HG03521 (cell line): ENCODE results near the gene TK1.

Experiments used
- ATAC-seq: cut with Tn5 transposase; IDR thresholded peaks from one replicate; pipeline ENCODE4 v1.9.1; 2021; ENCODE audit warnings: mild to moderate bottlenecking, moderate library complexity; ENCODE audit not compliant: unreplicated experiment

Gene TK1

GRCh38 chr17:78135858-78136500 lies 50.9 kb downstream of the TK1 start:
- ATAC-seq, result no peak

DNA sequence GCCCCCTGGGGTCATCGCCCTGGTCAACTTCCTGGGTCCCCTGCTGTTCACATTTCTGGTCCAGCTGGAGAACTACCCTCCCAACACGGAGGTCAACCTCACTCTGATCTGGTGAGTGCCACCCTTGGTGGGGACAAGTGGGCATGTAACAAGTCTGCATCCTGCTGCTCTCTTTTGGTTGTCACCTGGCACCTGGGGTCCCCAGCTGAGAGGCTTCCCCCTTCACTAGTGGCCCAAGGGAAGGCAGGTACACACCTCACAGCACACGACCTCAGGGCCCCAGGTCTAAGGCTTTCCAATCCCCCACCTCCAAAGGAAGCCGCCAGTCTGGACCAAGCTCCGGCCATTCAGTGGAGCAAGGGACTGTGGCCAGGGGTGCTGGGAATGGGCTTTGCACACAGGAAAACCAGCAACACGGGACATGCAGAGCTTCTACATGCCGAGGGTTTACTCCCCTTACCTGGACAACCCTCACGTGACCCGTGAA lies 51.9 kb downstream of the TK1 start:
- no peak for ATAC-seq

DNA sequence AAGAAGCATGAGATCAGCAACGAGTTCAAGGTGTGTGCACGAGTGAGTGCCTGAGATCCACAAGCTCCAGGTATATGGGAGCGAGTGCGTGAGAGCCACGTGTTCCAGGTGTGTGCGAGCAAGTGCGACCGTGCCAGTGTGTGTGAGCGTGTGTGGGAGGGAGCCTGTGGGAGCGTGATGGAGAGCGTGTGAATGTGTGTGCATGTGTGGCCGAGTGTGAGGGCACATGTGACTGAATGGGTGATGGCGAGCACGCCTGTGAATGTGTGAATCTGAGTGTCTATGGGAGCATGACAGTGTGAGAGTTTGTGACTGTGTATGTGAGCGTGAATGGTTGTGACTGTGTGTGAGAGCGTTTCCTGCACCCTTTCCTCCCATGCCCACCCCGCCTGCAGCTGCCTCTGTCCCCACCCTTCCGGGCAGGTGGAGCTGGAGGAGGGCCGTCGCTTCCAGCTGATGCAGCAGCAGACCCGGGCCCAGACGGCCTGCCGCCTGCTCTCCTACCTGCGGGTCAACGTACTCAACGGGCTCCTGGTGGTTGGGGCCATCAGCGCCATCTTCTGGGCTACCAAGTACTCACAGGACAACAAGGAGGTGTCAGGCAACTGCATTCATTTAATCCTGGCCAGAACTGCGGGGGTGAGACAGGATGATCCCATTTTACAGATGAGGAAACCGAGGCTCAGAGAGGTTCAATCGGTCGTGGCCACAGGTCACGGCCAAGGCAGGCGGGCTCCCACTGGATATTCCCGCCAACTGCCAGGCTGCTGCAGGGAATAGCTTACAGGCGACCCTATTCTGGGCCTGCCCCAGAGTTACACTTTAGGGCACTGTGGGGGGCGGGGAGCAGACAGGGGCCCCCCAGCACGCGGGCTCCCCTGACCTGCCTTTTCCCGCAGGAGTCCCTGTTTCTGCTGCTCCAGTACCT lies 52.6 kb downstream of the TK1 start:
- no peak for ATAC-seq

DNA sequence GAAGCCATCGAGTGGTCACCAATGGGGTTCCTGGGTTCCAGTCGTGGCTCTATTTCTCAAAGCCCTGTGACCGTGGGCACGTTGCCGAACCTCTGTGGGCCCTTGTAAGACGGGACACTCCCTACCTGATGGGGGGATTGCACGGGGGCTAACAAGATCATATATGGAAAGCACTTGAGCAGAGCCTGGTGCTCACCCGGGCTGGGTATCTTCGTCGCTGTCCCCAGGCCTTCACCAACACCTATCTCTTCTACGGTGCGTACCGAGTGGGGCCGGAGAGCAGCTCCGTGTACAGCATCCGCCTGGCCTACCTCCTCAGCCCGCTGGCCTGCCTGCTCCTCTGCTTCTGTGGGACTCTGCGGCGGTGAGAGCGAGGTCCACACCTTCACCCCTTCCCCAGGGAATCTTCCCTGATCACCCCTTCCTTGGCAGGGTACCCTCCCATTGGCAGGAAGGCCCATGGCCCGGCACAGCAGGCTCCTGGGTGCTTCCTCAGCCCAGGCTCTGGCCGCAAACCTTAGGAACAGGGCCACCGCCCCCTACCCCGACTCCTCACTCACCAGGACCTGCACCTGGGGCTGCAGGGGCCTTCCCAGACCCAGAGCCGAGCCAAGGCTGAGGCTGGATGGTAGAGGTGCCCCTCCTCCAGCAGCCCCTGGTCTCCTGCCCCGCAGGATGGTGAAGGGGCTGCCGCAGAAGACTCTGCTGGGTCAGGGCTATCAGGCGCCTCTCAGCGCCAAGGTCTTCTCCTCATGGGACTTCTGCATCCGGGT lies 53.5 kb downstream of the TK1 start:
- ATAC-seq, result no peak

DNA sequence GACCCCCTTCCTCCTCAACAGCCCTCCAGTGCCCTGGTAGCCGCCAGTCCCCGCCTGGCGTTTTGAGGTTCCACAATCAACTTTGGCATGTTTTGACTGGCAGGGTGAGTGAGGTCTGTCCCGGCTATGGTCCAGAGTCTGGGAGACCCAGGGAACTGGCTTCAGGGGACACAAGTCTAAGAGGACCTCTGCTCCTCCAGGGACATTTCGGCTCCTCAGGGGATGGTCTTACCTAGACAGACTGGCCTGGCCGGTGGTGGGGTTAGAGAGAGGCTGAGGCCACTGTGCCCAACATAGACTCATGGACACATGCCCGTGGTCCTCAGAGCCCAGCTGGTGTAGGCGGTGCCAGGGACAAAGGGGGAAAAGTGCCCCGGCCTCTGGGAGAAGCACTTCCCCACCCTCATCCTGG lies 54.1 kb downstream of the TK1 start:
- ATAC-seq, result no peak

- ATAC-seq, result no peak
Observed at GRCh38 chr17:78132084-78132676, 54.7 kb downstream of the TK1 start.

DNA sequence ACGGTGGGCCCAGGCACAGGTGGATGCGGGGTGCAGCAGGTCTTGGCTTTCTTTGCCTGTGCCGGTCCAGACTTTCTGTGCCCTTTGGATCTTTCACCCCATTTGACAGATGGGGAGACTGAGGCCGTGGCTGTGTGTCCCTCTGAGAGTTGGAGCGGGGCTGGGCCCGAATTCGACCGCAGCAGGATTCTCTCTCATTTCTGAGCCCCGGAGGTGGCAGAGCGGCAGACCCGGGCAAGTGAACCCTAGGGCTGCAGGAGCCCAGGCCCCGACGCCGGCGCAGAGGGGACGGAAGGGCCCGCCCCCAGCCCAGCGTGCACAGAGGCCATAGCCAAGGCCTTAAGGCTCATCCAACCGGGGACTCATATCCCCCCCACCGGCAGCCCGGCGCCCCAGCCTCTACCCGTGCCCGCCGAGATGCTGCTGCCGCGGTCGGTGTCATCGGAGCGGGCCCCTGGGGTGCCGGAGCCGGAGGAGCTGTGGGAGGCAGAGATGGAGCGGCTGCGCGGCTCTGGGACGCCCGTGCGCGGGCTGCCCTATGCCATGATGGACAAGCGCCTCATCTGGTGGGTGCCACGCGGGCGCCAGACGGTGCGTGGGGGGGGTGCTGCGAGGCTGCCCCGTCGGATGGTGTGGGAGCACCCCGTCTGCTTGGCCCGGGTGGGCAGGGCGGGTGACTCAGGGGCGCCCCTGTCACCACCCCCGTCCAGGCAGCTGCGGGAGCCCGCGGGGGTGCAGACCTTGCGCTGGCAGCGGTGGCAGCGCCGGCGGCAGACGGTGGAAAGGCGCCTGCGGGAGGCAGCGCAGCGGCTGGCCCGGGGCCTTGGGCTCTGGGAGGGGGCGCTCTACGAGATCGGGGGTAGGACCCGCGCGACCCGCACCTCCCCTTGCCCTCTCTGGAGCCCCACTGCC lies 55.4 kb downstream of the TK1 start:
- ATAC-seq, result no peak

- no peak for ATAC-seq
Observed at GRCh38 chr17:78130437-78131101, 56.3 kb downstream of the TK1 start, which contains the start of gene TMC8. TMC8 (plus strand) TSS chr17:78130771; CDS start chr17:78131589, 818 bp downstream.

GRCh38 chr17:78130090-78130436 lies 56.8 kb downstream of the TK1 start:
- no peak for ATAC-seq

- ATAC-seq, result no peak
Observed at GRCh38 chr17:78129351-78130089, 57.3 kb downstream of the TK1 start.

DNA sequence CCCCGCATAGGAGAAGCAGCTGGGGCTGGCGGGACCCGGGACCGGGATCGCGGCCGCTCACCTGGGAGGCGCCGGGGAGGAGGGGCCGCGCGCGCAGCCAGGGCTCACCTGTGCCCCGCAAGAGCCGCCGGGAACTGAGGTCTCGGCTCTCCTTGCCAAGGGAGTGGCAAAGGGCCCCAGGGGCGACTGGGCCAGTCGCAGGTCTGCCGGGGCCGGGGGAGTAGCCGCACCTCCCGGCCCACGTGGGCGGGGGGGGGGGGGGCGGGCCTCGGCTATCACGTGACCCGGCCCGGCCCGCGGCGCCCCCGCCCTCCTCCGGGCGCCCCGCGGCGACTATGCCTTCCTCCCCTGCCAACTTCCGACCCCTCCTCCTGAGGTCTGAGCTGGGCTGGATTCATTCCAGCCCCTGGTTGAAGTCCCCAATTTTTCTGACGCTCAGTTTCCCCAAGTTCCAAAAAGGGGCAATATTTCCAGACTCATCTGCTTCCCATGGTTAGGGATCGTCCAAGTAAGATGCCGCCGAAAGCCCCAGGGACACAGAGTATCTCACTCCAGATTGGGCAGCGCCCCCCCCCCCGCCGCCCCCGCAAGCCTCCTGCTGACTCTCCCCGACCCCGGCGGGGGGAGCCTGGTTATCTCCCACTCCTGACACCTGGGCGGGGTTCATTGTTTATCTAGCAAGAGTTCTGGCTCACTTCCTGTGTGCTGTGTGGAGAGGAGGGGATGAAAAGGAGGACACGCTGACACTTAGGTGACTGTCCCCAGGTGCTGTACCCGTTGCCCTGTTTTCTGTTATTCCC lies 58.1 kb downstream of the TK1 start, which contains the start of gene TMC6:
TMC6 (minus strand) TSS at position 205 of the 800 bp plus-strand sequence. CDS start 1,923 bp downstream, outside the sequence.
- no peak for ATAC-seq

DNA sequence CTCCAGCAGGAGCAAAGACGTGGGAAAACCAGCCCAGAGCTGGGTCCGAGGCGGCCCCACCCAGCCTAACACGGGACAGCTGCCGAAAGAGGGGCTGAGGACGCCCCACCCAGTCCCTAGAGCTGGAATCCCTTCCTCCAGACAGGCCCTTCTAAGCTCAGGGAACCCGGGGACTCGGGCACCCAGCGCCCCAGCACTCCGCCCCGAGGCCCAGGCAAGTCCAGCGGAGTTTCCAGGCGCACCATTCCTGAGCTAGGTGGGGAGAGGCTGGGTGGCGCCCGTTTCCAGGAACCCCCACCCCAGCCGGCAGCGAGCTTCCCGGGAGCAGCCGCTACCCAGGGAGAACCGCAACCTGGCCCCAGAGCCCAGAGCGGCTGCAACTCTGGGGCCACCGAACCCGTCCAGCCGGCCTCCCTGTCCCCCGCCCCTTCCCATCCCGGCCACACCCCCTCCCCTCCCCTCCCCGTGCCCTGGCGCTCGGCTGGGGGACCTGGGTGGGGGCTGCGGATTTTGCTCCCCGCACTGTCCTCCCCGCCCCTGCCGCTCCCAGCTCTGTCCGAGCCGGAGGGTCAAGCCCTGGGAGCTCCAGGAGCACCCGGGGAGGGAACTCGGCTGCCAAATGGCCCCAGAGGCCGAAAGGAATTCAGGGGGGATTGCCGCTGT lies 58.8 kb downstream of the TK1 start:
- ATAC-seq, result no peak

DNA sequence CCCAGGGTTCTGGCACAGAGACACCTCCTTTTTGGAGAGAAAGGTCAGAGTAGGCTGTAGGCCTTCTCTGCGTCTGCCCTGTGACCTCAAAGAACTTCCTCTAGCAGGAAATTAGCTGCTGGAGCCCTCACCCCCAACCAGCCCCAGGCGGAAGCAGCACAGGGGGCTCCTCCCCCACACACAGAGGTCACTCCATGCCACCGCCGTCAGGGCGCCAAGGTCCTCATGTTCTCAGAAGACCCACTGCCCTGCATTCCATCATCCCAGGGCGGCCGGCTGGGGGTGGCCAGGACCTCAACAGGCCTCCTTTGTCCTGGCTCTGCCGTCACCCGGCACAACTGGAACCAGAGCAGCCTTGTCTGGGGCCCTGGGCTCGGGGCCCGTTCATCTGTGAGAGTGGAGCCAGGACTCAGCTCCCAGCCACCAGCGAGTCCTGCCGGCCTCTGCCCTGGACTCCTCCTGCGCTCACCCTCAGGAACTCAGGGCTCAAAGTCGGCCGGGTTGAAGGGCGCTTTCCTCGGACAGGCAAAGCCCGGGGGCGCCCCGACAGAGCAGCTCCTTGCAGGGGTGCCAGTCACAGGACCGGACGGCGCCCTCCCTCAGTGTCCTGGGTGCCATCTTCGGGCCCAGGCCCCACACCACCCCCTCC lies 59.5 kb downstream of the TK1 start:
- no peak for ATAC-seq

DNA sequence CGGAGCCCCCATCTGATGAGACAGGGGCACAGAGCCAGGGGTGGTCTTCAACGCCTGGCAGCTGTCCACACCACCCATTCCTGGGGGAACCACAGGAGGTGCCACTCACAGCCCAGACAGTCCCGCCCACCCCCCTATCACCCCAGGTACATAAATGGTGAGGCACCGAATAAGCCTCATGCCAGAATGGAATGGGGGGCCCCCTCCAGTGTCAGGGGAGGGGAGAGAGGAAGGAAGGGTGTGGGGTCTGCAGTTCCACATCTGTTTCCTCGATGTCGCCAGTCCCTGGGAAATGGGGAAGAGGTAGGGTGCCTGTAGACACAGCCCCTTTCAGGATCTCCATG lies 60.0 kb downstream of the TK1 start:
- ATAC-seq, result no peak

DNA sequence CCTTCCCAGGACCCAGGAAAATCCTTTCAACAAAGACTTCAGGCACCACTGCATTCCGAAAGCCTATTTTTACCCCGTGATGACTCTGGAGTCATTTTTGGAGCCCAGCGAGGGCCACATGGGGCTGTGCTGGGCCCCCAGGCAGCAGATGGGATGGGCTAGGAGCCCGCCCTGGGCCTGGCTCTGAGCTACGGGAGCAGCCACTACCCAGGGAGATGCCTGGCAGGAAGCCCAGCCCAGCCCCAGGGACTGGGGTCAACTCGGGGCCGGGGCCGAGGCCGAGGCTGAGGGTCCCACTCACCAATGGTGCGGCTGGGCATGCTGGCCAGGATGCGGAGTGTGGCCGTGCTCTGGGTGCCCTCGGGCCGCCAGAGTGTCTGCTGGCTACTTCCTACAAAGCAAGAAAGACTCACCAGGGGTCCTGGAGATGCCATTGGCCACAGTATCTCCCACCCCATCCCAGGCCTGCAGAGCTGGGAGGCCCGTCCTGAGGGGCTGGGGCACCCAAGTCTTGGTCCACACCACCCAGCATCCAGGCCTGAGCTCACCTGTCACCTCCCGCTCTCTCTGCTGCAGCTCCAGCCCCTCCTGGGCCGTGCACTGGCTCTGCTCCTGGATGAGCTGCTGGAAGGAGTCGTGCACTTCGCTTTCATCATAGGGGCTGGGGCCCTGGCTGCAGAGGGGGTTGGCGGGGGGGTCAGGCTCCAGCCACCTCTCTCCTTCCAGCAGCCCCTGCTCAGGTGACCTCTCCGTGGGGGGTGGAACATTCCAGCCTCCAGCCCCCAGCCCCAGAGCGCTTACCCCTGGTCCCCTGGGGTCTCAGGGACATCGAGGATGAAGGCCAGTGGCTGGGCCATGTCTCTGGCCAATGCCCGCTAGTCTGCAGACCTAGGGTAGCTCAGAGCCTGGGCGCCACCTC lies 60.6 kb downstream of the TK1 start:
- ATAC-seq, result no peak
